ENCODE results near the gene GRIP1.

GRCh38 chr12:66345212-66345611 is 333.7 kb downstream of the GRIP1 start:
- TF ChIP-seq CTCF (IDR thresholded peaks at IDR 0.05; ENCODE audit: insufficient read depth, low read length, poor library complexity, severe bottlenecking) (no peak), EZH2phosphoT487 (conservative IDR thresholded peaks at IDR 0.05; ENCODE audit: low read length) (no peak)

Measured in SU-DHL-6 (cell line).